Aorta (tissue), 5 donors: ENCODE measurements around the gene MCUB. TPM values are rescaled to one million over a fixed set of nuclear protein-coding genes. Genes with fewer than 3 reads are reported as not detected.
A peak's percentile ranks its signal among the peaks of the same experiment; 100 is the strongest.

Experiments
- ATAC-seq: fragments of 200-7000 bp; cut with Tn5 transposase; one replicate; pipeline ENCODE4 v1.9.1; 2022; ENCODE audit warnings: moderate library complexity; ENCODE audit not compliant: low FRiP score
- DNase-seq, 2 donors: peaks; one replicate each; pipeline ENCODE4 v3.0.0-alpha.2; 2020
- H3K27ac ChIP-seq, 2 donors: one replicate each; pipeline ENCODE4 v1.5.1; 2013; ENCODE audit warnings: low read length in 2 of 2, mild to moderate bottlenecking in 2 of 2, moderate library complexity in 2 of 2, control low read depth in 1 of 2, inconsistent platforms in 1 of 2, low read depth in 1 of 2
- H3K27me3 ChIP-seq, 2 donors: one replicate each; pipeline ENCODE4 v1.6.1; 2013; ENCODE audit warnings: control low read depth in 1 of 2, low read length in 1 of 2, mild to moderate bottlenecking in 1 of 2, moderate library complexity in 1 of 2; ENCODE audit not compliant: insufficient read depth in 2 of 2, control insufficient read depth in 1 of 2
- H3K36me3 ChIP-seq, 2 donors: one replicate each; pipeline ENCODE4 v1.6.1; 2013; ENCODE audit warnings: control low read depth in 1 of 2, low read length in 1 of 2, mild to moderate bottlenecking in 1 of 2; ENCODE audit not compliant: insufficient read depth in 2 of 2, control insufficient read depth in 1 of 2
- H3K4me1 ChIP-seq, 2 donors: one replicate each; pipeline ENCODE4 v1.6.1; 2013; ENCODE audit warnings: low read length in 2 of 2, control low read depth in 1 of 2, mild to moderate bottlenecking in 1 of 2, moderate library complexity in 1 of 2; ENCODE audit not compliant: insufficient read depth in 2 of 2, control insufficient read depth in 1 of 2
- H3K4me3 ChIP-seq, 2 donors: one replicate each; pipeline ENCODE4 v1.5.1; 2013; ENCODE audit warnings: low read length in 2 of 2, control low read depth in 1 of 2, mild to moderate bottlenecking in 1 of 2
- H3K9me3 ChIP-seq: one replicate; pipeline ENCODE4 v1.6.1; 2013; ENCODE audit warnings: mild to moderate bottlenecking, low read length; ENCODE audit not compliant: control insufficient read depth
- WGBS, 2 donors: extraction: QIAGEN DNeasy Blood & Tissue Kit; methylation state at CpG; one replicate each; pipeline ENCODE4 v1.1.7; 2013; 5-methylcytosine and 5-hydroxymethylcytosine counted together
- intact Hi-C, 2 donors: fragments of 100-400 bp; cut with DNase I; formaldehyde crosslinking; loops; one replicate each; pipeline versions ENCODE4 v1.14.2 to v1.15.0; 2022
- polyA plus RNA-seq, 2 donors: library from polyadenylated mRNA; stranded (reverse); fragments of 200-250 nt; gene quantifications; one replicate each; pipeline ENCODE4 v1.2.3, GENCODE V29; 2013
- total RNA-seq, 2 donors: library from RNA; stranded (reverse); fragmentation: NEBNext Ultra II Directional; extraction: Animal tissue kit (Norgen Biotek cat#: 25700); gene quantifications; one replicate each; pipeline ENCODE4 v1.2.1, GENCODE V29; 2021
- donor health status: healthy with polysubstance abuse.
- donor health status: Bipolar disorder and iron deficiency.
- donor health status: DM: no; HTN: no; CAD: no.
- donor health status: DM: no; HTN: no; CAD: no.
- donor health status: DM: yes; HTN: yes; CAD: no.

Gene MCUB
- total and polyA plus RNA-seq, 4 donors = 2.7 to 25.6 (median 8.3) TPM

DNA sequence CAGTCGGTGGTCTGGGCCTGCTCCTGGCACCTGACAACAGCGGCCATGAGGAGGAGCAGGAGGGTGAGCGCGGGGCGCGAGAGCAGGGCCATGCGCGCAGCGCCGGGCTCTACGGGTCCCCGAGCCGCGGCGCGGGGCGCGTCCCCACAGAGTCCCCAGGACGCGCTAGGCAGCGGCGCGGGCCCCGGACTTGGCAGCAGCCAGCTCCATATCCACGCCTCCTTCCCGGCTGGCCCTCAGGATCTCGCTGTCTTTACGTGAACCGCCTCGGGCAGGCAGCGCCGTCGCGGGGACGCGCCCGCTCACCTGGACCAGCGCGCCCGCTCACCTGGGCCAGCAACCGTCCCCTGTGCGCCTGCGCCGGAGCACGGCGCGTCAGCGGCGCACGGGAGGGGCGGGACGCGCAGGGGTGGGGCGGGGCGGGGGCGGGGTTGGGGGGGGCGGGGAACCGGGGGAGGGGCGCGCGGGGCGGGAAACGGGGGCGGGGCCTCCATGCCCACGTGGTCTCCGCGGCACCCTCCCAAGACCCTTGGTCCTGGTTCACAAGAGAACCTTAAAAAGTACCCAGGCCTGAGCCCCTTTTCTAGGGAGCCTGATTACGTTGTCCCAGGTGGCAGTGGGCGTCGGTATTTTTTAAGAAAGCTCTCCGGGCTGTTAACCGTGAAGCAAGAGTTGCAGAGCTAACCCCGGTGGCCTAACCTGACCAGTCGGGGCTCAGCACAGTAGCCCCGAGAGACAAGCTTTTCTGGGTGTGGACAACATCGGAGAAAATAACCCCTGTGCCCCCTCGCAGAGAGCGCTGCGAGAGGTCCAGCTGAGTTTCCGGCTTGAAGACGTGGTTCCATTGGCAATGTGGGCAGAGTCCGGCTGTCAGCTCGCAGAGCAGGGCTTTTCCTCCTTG, 169.9 kb downstream of the MCUB start, which contains the start of gene PLA2G12A:
Gene PLA2G12A (minus strand): TSS at position 353 of the 901 bp plus-strand sequence. CDS start 261 bp downstream, at position 92.
- Histone ChIP-seq H3K4me1 (no peaks in the 10 kb centered on the region), H3K27ac (peak within 1 kb of the TSS in 1 of 2 donors; percentile 55), H3K4me3 (peak within 1 kb of the TSS; percentile 71 to 91), H3K27me3 (no peaks in the 10 kb centered on the region), H3K9me3 (no peaks in the 10 kb centered on the region), H3K36me3 (no peaks in the 10 kb centered on the region)
- DNase-seq (peak; percentile 74 to 86), ATAC-seq (peak; percentile 94)
- WGBS, 2 donors = 0 to 1% methylated on average over 46 to 83 of the region's 83 CpGs
- intact Hi-C loops = loop anchor here in 1 of 2 donors (2.0 kb wide), 1 partner anchor 27 kb away; the partner anchor contains the start of gene CASP6

DNA sequence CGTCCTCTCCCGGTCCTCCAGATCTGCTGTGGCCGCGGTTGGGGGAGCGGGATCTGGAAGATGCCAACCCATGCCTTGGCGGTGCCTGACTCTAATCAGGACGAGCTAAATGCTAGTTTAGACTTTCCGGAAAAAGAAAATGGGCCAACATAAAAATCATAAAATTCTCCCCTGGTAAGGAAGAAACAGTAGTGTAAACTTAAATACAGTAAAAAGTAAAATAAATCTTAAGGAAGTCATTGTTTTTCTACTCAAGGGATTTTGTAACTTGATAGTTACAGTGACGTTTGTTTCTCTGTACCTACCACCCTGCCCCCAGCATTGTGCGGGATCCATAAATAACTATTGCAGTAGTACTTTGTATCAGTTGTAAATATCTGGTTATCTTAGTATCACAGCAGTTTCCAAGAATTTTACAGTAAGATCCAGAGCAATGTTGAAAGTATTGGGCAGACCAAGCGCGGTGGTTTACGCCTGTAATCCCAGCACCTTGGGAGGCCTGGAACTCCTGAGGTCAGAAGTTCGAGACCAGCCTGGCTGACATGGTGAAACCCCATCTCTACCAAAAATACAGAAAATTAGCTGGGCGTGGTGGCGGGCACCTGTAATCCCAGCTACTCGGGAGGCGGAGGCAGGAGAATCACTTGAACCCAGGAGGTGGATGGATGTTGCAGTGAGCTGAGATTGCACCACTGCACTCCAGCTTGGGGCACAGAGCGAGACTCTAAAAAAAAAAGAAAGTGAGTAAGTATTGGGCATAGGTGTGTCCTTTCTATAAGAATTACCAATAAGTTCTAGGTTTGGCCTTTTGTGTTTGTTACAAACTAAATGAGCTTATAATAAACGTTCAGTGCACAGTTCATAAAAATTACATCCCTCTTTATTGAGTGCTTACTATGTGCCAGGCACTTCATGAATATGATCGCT, 170.8 kb downstream of the MCUB start:
- 51% methylated on average over 21 of the region's 21 CpGs for WGBS, 2 donors
- intact Hi-C loops = no loop called here
- Histone ChIP-seq H3K9me3 (no peaks in the 10 kb centered on the region), H3K4me1 (no peaks in the 10 kb centered on the region), H3K27me3 (no peaks in the 10 kb centered on the region), H3K27ac (peak overlapping the region in 1 of 2 donors; percentile 55), H3K36me3 (no peaks in the 10 kb centered on the region), H3K4me3 (peak overlapping the region; percentile 71 to 91)
- DNase-seq (no peak), ATAC-seq (no peak)

DNA sequence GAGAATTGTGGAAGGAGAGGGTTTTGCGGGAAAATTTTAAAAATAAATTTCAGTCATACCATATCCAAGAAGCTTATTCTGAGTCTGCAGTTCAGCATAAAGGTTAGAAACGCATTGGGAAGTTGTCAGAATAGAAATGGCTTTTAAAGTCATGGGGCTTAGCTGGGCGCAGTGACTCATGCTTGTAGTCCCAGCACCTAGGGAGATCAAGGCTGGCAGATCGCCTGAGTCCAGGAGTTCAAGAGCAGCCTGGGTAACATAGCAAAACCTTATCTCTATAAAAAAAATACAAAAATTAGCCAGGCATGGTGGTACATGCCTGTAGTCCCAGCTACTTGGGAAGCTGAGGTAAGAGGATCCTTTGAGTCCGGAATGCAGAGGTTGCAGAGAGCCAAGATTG, 173.7 kb downstream of the MCUB start:
- Histone ChIP-seq H3K27ac (no peak overlapping the region), H3K27me3 (no peaks in the 10 kb centered on the region), H3K4me3 (no peak overlapping the region), H3K4me1 (no peaks in the 10 kb centered on the region), H3K36me3 (no peaks in the 10 kb centered on the region), H3K9me3 (no peaks in the 10 kb centered on the region)
- intact Hi-C loops = no loop called here
- ATAC-seq = no peak
- DNase-seq = no peak
- 70 to 80% methylated on average over 5 of the region's 5 CpGs for WGBS, 2 donors

DNA sequence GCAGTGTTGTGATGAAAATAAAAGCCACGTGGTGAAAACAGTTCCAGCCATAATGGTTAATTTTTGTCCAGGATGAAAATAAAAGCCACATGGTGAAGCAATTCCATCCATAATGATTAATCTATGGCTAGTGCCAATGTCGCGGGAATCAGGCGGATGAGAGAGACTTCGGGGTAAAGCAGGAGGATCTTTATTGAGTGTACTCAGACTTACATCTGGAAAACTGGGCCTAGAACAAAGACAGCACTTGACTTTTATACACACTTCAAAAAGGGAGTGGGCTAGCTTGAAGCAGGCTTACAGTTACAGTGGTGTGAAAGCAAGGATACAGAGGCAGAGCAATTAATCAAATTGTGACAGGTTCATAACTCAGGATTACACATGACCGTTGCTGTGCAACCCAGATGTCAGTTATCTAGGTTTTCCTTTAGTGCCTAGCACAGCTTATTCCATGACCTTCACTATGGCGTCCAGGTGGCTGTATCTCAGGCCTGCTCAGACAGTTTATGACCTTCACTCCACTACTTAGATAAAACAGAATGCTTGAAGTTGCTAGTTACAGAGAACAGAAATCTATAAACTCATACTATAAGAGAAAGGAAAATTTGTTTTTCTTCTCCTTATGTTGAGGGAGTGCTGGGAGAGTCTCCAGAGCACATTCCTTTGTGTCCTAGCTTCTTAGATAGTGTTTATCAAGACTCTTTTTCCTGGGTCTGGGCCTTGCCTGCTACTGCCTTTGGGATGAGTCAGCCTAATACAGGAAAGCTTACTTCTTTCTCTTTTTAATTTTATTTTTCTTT, 175.7 kb downstream of the MCUB start:
- WGBS, 2 donors = 71 to 81% methylated on average over 7 of the region's 7 CpGs
- ATAC-seq = no peak
- no peaks in the 10 kb centered on the region for H3K36me3 ChIP-seq
- no peaks in the 10 kb centered on the region for H3K9me3 ChIP-seq
- no peaks in the 10 kb centered on the region for H3K27me3 ChIP-seq
- no peak overlapping the region for H3K27ac ChIP-seq
- intact Hi-C loops = no loop called here
- no peak overlapping the region for H3K4me3 ChIP-seq
- H3K4me1 ChIP-seq = no peaks in the 10 kb centered on the region
- DNase-seq = no peak

Other genes starting within 250 kb of the MCUB start
- gene SEC24B, start 126.4 kb upstream of the MCUB start, total RNA-seq = 10 to 100 TPM; 35.6 to 40.8 TPM
- gene SEC24B, start 126.4 kb upstream of the MCUB start, polyA plus RNA-seq = 10 to 100 TPM in 1 of 2 donors, 1 to 10 TPM in 1; 7.3 to 13.8 TPM
- gene CASP6, start 143.2 kb downstream of the MCUB start, total RNA-seq = 10 to 100 TPM; 11.1 to 19.3 TPM
- 10 to 100 TPM; 14.2 to 30.1 TPM for gene CASP6, start 143.2 kb downstream of the MCUB start, polyA plus RNA-seq
- 10 to 100 TPM; 32.4 to 34.5 TPM for gene PLA2G12A, start 169.8 kb downstream of the MCUB start, total RNA-seq
- gene PLA2G12A, start 169.8 kb downstream of the MCUB start, polyA plus RNA-seq = 10 to 100 TPM; 10.3 to 12.8 TPM
- gene CFI, start 241.8 kb downstream of the MCUB start, total RNA-seq = 10 to 100 TPM; 33.7 to 64.5 TPM
- gene CFI, start 241.8 kb downstream of the MCUB start, polyA plus RNA-seq = 1 to 10 TPM; 1.0 to 1.9 TPM